Stimulated activated CD8-positive, alpha-beta memory T cell treated with anti-CD3 and anti-CD28 coated beads, Interleukin-15, amount 100 ng/mL, for 24 hours (primary cell): ENCODE data around the gene SAP30BP.

Experiments
- DNase-seq: peaks from one replicate; pipeline ENCODE4 v3.0.0-alpha.2; 2020; ENCODE audit warnings: low read depth

The SAP30BP gene

DNA sequence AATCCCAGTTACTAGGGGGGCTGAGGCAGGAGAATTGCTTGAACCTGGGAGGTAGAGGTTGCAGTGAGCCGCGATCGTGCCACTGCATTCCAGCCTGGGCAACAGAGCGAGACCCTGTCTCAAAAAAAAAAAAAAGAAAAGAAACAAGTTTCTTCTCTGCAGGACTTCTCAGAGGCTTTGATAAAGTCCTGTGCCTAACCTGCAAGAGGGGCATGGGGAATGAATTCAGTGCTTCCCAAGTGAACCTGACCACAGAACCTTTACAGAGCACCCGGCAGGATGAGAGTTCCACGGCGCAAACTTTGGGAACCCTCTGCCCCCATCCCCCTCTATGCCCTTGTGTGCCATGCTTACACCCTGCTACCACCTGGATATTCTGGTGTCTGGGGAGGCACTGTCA, 72.0 kb downstream of the SAP30BP start:
- DNase-seq: no peak

DNA sequence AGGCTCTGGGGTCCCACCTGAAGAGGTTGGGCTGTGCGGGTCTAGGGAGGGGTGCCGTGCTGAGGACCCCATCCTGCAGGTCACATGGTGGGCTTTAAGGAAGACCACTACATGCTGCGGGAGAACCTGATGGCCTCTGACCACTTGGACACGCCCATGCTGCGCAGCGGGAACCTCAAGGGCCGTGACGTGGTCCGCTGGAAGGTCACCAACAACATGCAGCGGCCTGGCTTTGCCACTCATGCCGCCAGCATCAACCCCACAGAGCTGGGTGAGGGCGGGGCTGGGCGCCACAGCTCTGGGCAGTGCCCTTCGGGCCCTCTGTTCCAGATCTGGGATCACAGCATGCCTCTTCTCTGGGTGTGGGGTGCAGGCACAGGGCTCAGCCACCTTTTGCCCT, 72.7 kb downstream of the SAP30BP start:
- no peak for DNase-seq

DNA sequence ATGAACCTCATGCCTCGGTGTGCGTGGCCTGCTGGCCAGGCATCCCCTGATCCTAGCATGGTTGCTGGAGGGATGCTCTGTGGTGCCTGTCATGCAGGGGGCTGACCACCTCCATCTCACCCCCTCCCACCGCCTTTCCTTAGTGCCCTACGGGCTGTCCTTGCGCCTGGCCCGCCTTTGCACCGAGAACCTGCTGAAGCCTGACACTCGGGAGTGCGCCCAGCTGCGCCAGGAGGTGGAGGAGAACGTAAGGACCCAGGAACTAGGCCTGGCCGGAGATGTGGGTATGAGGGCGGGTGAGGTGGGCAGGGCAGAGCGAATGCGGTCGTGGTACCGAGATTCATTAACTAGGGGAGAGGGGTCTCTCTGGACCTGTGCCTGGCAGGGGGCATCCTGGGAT, 73.1 kb downstream of the SAP30BP start:
- DNase-seq: no peak

- DNase-seq: no peak
Observed at GRCh38 chr17:75740631-75741077, 73.5 kb downstream of the SAP30BP start.

DNA sequence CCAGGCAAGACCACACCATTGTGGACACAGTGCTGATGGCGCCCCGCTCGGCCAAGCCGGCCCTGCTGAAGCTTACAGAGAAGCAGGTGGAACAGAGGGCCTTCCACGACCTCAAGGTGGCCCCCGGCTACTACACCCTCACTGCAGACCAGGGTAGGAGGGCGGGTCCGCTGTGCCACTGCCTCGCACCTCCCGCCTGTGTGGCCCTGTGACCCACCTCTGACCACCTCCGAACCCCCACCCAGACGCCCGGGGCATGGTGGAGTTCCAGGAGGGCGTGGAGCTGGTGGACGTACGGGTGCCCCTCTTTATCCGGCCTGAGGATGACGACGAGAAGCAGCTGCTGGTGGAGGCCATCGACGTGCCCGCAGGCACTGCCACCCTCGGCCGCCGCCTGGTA, 75.2 kb downstream of the SAP30BP start:
- DNase-seq: no peak

DNA sequence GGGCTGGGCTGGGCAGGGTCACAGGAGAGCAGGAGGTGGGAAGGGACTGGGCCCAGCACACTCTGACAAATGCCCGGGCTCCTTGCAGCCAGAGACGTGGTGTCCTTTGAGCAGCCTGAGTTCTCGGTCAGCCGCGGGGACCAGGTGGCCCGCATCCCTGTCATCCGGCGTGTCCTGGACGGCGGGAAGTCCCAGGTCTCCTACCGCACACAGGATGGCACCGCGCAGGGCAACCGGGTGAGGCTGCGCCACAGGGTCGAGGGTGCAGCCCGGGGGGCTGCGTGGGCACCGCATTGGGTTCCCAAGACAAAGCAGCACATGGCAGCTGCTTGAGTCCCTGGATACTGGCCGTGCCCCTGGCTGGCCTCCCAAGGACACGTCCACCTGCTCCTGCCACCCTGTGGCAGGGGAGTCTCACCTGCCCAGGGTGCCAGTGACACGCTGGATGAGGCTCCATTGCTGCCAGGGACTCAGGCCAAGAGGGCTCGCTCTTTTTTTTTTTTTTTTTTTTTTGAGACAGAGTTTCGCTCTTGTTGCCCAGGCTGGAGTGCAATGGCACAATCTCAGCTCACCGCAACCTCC, 76.6 kb downstream of the SAP30BP start:
- no peak for DNase-seq

GRCh38 chr17:75748706-75749105, 81.6 kb downstream of the SAP30BP start:
- no peak for DNase-seq

DNA sequence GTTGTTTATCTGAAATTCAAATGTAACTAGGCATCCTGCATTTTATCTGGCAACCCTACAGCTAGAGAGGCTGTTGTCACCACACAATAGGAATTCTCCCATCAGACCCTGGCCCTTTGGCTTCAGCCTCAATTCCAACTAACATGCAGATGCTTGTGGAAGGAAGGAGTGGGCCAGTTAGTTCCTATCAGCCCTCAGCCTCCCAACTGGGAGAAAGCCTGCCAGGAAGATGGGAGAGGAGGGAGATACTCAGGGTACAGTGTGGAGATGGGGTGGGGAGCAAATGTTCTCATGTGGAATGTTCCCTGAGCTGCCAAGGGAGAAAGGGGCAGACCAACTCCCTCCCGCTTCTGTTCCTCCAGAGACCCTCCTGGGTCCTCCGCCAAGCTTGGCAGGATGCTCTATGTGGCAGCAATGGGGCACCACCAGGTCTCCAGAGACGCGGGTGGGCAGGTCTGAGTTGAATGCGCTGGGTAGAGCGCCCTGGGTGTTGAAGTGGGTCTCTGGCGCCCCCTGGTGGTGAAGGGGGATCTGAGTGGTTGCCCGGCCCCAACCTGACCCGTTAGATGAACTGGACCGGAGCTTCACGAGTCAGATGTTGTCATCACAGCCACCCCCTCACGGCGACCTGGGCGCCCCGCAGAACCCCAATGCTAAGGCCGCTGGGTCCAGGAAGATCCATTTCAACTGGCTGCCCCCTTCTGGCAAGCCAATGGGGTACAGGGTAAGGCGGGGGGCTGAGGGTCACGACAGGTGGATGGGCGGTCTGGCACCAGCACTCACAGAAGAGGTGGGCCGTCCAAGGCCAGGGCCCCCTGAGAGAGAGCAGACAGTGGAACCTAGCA, 82.6 kb downstream of the SAP30BP start:
- DNase-seq: peak; percentile 93

GRCh38 chr17:75750661-75751423, 83.7 kb downstream of the SAP30BP start:
- no peak for DNase-seq

DNA sequence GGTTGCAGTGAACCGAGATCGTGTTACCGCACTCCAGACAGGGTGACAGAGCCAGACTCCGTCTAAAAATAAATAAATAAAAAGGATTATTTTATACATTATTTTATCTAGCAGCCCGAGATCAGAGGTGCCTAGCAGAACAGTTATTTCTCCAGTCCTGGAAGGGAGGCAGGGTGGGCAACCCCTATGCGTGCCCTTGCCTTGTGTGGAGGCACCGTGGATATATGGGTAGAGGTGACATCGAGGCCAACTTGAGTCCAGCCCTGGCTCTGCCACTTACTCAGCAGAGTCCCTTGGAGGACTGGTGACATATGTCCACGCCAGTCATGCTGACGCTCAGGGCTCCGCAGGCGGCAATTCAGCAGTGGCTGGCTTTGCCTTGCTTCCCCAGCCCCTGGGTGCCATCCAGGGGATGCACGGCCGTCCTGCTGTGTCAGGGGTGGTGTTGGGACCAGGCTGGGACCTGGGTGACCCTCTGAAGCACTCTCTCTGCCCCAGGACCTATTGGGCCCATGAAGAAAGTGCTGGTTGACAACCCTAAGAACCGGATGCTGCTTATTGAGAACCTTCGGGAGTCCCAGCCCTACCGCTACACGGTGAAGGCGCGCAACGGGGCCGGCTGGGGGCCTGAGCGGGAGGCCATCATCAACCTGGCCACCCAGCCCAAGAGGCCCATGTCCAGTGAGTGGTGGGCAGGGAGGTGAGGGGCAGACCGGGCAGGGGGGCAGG, 84.7 kb downstream of the SAP30BP start:
- no peak for DNase-seq

DNA sequence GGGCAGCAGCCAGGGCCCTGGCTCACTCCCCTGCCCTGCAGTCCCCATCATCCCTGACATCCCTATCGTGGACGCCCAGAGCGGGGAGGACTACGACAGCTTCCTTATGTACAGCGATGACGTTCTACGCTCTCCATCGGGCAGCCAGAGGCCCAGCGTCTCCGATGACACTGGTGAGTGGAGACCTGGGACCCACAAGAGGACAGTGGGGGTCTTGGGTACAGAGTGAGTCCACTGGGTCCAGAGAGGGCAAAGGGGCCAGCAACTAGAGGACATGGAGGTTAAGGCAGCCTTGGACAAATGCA, 85.2 kb downstream of the SAP30BP start:
- DNase-seq: no peak

DNA sequence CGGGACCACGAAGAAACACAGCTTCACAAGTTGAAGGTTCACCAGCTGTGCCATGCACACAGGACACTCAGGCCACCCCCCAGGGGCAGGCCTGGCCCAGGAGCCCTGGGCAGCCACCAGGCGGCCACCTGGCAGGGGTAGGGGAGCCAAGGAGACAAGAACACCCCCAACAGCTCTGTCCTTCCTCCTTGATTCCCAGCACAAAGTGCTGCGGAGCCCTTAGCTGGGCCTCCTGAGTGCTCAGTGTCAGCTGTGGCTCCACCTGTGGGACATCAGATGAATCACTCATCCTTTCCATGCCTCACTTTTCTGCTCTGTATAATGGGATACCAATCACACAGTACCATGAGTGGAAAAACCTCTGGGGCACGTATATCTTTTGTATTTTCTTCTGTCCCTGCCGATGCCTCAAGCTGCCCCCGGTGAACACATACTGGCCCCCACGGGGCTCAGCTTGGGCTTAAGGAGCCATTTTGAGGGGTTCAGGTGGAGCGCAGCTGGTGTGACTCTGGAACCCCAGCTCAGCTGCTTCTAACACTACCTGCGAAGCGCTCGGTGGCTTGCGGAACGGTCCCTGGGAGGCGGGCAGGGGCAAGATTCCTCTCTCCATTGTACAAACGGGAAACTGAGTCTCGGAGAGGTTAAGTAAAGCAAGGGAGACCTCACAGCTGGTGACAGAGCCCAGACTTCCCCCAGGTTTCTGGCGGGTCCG, 85.8 kb downstream of the SAP30BP start:
- no peak for DNase-seq

- peak; percentile 41 for DNase-seq
Observed at GRCh38 chr17:75753514-75754377, 86.6 kb downstream of the SAP30BP start.

GRCh38 chr17:75754378-75755204, 87.5 kb downstream of the SAP30BP start:
- DNase-seq: no peak

DNA sequence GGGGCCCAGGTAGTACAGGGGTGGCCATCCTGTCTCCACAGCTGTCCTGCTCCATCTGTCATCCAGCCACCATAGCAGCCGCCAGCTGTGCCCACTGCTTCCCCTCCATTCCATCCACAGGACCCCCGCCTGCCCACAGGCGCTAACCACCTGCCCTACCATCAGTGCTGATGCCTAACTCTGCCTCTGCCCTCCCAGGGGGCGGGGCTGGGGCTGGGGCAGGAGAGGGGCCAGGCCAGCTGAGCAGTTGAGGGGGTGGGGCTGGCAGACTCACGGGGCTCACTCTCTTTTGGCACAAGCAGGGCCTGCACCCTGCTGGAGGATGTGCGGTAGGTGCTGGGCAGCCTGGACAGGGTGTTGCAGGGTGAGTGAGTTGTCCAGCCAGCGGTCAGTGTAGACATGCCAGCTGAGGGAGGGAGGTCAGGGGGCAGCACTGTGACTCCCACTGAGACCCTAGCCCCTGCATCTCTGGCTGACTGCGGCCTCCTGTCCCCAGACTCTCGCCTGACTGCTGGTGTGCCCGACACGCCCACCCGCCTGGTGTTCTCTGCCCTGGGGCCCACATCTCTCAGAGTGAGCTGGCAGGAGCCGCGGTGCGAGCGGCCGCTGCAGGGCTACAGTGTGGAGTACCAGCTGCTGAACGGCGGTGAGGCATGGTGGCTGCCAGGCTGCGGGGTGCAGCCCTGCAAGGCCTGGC, 88.2 kb downstream of the SAP30BP start:
- no peak for DNase-seq

DNA sequence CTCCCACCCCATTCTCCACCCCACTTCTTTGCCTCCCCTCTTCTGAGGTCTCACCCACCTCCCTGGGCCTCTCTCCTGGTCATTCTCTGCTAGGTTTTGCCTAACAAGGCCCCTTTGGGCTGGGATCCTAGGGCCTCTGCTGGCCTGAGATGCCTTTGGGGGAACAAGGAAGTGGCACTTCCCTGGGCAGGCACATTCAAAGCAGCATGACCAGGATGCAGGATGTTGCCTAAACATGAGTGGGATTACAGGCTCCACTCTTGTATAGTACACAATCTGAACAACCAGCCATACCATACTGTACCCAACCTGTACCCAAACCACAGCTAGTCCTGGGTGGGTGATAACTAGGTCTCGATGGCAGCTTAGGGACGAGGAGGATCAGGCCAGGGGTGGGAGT, 88.9 kb downstream of the SAP30BP start:
- DNase-seq: no peak

DNA sequence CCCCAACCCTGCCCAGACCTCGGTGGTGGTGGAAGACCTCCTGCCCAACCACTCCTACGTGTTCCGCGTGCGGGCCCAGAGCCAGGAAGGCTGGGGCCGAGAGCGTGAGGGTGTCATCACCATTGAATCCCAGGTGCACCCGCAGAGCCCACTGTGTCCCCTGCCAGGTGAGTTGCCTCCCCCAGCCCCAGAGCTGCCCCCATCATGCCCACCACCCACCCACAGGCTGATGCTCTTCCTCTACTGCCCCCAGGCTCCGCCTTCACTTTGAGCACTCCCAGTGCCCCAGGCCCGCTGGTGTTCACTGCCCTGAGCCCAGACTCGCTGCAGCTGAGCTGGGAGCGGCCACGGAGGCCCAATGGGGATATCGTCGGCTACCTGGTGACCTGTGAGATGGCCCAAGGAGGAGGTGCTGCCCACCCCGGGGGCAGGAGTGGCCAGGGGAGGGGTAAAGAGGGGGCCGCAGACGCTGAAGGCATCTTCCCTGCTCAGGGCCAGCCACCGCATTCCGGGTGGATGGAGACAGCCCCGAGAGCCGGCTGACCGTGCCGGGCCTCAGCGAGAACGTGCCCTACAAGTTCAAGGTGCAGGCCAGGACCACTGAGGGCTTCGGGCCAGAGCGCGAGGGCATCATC, 89.4 kb downstream of the SAP30BP start:
- DNase-seq: no peak

DNA sequence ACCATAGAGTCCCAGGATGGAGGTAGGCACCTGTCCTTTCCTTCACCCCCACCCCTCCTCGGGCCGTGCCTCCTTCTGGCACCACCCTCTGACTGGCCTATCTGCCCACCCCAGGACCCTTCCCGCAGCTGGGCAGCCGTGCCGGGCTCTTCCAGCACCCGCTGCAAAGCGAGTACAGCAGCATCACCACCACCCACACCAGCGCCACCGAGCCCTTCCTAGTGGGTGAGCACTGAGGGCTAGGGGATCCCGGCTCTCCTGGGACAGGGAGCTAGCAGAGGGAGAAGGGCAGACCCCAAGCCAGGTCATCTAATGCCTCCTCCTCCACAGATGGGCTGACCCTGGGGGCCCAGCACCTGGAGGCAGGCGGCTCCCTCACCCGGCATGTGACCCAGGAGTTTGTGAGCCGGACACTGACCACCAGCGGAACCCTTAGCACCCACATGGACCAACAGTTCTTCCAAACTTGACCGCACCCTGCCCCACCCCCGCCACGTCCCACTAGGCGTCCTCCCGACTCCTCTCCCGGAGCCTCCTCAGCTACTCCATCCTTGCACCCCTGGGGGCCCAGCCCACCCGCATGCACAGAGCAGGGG, 90.0 kb downstream of the SAP30BP start:
- DNase-seq: no peak
